GM19043 (cell line): ENCODE data around the gene PTPRN.
A peak's percentile ranks its signal among the peaks of the same experiment; 100 is the strongest.

Experiments
- ATAC-seq: cut with Tn5 transposase; IDR thresholded peaks from one replicate; pipeline ENCODE4 v1.9.1; 2021; ENCODE audit warnings: low read depth; ENCODE audit not compliant: unreplicated experiment

The PTPRN gene

GRCh38 chr2:219247678-219248642 is 61.2 kb downstream of the PTPRN start:
- no peak for ATAC-seq

- ATAC-seq: no peak
These were observed 62.6 kb downstream of the PTPRN start for GRCh38 chr2:219246559-219246958.

GRCh38 chr2:219245899-219246230 is 63.3 kb downstream of the PTPRN start:
- no peak for ATAC-seq

- peak; percentile 58 for ATAC-seq
These were observed 63.9 kb downstream of the PTPRN start, which contains the start of the genes GLB1L and STK16 for GRCh38 chr2:219245148-219245898. GLB1L (minus strand) TSS chr2:219245444; CDS start chr2:219243573, 1,871 bp downstream. STK16 (plus strand) TSS chr2:219245479; CDS start chr2:219246000, 521 bp downstream.

- no peak for ATAC-seq
These were observed 64.4 kb downstream of the PTPRN start for GRCh38 chr2:219244789-219245147.

GRCh38 chr2:219243291-219243761 is 65.9 kb downstream of the PTPRN start:
- no peak for ATAC-seq
